ENCODE measurements around the gene KRTAP9-9.
"Not testable (repeated sequence)": the region's sequence is repeated elsewhere in the genome, so short reads cannot be mapped to it uniquely, and the experiment has no call there.

Gene KRTAP9-9

DNA sequence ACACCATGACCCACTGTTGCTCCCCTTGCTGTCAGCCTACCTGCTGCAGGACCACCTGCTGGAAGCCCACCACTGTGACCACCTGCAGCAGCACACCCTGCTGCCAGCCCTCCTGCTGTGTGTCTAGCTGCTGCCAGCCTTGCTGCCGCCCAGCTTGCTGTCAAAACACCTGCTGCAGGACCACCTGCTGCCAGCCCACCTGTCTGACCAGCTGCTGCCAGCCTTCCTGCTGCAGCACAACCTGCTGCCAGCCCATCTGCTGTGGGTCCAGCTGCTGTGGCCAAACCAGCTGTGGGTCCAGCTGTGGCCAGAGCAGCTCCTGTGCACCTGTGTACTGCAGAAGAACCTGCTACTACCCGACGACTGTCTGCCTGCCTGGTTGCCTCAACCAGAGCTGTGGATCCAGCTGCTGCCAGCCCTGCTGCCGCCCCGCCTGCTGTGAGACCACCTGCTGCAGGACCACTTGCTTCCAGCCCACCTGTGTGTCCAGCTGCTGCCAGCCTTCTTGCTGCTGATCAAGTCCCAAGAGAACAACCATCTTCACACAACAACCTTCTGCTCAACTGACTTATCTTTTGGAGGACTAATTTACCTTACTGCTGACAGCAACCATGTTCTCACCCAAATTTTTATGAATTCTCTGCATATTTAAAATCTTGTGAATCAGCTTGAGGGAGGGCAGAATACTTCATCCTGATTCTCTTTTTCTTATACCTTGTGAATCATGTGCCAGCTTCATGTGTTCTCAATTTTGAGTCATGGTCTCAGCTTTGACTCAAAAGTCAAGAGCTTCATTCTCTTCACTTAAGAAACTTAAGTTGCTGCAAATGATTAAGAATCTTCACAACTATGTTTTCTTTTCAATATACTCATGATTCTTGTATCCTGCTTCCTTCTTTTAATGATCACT lies at the start of gene KRTAP9-9:
TSS of gene KRTAP9-9 (plus strand) at position 4 of the 910 bp plus-strand sequence.
- DNase-seq, result not testable (repeated sequence)

DNA sequence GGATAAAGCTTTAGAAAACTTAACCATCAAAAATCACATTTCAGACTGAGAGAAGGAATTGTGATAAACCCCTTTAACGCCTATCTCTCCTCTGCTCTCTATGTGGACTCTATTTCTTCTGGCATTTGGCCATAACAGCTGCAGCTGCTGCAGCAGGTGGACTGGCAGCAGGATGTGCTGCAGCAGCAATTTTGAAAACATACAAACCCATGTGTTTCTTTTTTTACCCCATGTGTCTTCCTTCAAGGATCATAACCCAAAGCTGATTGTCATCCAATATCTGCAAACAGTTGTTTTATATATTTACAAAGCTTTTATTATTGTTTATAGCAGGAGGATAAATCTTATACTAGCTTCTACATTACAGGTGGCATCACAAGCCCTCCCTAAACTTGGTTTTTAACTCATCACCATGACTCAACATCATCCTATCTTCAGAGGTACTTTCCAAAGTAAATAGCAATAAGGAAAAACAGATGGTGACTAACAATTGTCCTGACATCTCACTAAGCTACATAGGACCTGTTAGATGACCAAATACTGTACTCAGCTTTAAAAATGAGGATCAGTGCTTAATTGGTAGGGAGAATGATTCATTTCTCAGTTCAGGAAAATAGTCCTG lies 43.2 kb upstream of the KRTAP9-9 start:
- DNase-seq, result no peak

DNA sequence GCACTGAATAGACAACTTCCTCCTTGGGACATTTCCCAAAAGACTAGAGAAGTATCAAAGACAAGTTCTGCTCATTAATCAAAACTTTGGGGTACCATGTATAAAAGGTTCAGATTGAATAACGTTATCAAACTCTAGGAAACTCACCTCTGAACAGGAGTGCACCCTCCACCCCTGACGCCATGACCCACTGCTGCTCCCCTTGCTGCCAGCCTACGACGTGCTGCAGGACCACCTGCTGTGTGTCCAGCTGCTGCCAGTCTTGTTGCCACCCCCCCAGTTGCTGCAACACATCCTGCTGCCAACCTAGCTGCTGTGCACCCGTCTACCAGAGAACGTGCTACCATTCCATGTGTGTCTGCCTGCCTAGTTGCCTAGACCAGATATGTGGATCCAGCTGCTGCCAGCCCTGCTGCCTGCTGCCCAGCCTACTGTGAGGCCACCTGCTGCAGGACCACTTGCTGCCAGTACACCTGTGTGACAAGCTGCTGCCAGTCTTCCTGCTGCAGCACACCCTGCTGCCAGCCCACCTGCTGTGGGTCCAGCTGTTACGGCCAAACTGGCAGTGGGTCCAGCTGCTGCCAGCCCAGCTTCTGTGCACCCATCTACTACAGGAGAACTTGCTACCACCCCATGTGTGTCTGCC lies 42.5 kb upstream of the KRTAP9-9 start:
- DNase-seq, result no peak

DNA sequence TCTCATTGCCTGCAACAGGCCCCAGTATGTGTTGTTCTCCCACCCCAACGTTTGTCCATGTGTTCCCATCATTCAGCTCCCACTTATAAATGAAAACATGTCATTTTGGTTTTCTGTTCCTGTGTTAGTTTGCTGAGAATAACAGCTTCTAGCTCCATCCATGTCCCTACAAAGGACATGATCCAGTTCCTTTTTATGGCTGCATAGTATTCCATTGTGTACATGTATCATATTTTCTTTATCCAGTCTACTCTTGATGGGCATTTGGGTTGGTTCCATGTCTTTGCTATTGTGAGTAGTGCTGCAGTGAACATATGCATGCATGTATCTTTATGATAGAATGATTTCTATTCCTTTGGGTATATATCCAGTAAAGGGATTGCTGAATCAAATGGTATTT lies 39.5 kb upstream of the KRTAP9-9 start:
- DNase-seq, result no peak

DNA sequence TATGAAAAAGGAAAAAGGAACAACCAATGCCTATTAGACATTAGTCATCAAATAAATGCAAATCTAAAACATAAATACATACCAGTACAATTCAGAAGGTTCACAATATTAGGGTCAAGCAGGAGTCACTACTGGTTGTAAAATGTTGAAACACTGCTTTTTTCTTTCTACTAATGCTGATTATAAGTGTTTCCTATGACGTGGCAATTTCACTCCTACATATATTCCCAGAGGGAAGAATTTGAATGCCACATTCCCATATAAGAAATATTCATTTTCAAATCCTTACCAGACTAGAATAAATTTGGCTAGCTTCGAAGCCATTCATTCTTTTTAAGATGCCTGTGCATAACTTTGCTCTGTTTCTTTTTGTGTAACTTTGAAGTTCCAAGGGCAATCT lies 31.4 kb upstream of the KRTAP9-9 start:
- no peak for DNase-seq

DNA sequence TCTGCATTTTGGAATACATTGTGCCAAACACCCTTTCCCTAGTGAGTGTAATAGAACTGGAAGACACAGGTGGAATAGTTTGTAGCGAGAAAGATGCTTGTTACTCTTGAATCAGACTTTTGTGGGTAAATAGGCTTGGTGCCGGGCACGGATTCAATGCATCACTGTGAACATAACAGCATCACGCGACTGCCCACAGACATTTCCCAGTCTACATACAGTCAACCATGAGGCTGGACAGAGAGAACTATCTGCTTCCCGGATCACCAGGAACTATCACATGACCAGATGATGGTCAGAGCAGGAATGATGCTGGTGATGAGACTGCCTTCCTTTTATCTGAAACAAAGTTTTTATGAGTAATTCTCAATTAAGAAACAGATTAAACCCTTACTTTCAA lies 29.1 kb upstream of the KRTAP9-9 start:
- no peak for DNase-seq

DNA sequence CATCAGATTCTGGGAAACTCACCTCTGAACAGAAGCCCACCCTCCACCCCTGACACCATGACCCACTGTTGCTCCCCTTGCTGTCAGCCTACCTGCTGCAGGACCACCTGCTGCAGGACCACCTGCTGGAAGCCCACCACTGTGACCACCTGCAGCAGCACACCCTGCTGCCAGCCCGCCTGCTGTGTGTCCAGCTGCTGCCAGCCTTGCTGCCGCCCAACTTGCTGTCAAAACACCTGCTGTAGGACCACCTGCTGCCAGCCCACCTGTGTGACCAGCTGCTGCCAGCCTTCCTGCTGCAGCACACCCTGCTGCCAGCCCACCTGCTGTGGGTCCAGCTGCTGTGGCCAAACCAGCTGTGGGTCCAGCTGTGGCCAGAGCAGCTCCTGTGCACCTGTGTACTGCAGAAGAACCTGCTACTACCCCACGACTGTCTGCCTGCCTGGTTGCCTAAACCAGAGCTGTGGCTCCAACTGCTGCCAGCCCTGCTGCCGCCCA lies 28.5 kb upstream of the KRTAP9-9 start, which contains the start of gene KRTAP9-2:
TSS of gene KRTAP9-2 (plus strand) at position 51 of the 498 bp plus-strand sequence. CDS start at position 58, 7 bp downstream.
- DNase-seq, result not testable (repeated sequence)

DNA sequence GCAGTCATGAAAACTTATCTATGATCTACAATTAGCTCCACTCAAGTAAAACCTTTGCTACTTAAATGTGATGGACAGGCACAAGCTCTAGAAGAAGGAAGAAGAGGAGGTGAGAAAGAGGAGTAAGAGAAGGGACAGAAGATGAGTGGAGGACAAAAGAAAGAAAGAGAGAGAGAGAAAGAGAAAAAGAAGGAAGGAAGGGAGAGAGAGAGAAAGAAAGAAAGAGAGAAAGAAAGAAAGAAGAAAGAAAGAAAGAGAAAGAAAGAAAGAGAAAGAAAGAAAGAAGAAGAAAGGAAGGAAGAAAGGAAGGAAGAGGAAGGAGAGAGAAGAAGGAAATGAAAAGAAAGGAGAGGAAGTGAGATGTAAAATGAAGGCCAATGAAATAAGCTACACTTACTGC lies 25.1 kb upstream of the KRTAP9-9 start:
- DNase-seq, result no peak

DNA sequence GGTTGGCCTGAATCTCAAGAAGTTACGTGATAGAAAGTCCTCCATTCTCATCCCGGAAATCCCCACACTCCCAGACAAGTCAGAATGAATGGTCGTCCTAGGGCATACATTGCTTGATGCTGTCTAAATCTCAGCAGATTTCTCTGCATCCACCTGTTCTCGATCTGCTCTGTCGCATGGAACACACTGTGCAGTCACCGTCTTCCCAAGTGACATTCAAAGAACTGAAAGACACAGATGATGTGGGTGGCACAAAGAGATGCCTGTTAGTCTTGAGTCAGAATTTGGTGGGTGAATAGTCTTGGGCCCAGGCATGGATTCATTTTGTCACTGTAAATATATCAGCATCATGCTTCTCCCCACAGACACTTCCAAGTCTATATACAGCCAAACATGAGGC lies 23.5 kb upstream of the KRTAP9-9 start:
- DNase-seq, result no peak

DNA sequence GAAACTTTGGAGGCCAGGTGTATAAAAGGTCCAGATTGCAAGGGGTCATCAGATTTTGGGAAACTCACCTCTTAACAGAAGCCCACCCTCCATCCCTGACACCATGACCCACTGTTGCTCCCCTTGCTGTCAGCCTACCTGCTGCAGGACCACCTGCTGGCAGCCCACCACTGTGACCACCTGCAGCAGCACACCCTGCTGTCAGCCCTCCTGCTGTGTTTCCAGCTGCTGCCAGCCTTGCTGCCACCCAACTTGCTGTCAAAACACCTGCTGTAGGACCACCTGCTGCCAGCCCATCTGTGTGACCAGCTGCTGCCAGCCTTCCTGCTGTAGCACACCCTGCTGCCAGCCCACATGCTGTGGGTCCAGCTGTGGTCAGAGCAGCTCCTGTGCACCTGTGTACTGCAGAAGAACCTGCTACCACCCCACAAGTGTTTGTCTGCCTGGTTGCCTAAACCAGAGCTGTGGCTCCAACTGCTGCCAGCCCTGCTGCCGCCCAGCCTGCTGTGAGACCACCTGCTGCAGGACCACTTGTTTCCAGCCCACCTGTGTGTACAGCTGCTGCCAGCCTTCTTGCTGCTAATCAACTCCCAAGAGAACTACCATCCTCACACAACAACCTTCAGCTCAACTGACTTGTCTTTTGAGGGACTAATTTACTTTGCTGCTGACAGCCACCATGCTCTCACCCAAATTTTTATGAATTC lies 22.6 kb upstream of the KRTAP9-9 start, which contains the start of gene KRTAP9-3:
TSS of gene KRTAP9-3 (plus strand) at position 51 of the 707 bp plus-strand sequence. CDS start at position 104, 53 bp downstream.
- DNase-seq, result not testable (repeated sequence)

DNA sequence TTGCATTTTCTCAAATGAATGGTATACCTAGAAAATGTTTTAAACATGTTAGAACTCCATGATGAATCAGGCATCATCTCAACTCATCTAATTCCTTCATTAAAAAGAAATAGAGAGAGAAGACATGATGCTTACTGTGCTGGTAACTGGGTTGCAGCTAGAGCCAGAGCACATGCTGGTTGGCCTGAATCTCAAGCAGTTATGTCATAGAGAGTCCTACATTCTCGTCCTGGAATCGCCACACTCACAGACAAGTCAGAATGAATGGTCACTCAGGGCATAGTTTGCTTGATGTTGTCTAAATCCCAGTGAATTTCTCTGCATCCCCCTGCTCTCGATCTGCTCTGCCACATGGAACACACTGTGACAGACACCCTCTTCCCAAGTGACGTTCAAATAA lies 18.1 kb upstream of the KRTAP9-9 start:
- not testable (repeated sequence) for DNase-seq

DNA sequence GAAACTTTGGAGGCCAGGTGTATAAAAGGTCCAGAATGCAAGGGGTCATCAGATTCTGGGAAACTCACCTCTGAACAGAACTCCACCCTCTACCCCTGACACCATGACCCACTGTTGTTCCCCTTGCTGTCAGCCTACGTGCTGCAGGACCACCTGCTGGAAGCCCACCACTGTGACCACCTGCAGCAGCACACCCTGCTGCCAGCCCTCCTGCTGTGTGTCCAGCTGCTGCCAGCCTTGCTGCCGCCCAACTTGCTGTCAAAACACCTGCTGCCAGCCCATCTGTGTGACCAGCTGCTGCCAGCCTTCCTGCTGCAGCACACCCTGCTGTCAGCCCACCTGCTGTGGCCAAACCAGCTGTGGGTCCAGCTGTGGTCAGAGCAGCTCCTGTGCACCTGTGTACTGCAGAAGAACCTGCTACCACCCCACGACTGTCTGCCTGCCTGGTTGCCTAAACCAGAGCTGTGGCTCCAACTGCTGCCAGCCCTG lies 17.2 kb upstream of the KRTAP9-9 start, which contains the start of gene KRTAP9-8:
TSS of gene KRTAP9-8 (plus strand) at position 51 of the 489 bp plus-strand sequence. CDS start at position 104, 53 bp downstream.
- DNase-seq, result not testable (repeated sequence)

DNA sequence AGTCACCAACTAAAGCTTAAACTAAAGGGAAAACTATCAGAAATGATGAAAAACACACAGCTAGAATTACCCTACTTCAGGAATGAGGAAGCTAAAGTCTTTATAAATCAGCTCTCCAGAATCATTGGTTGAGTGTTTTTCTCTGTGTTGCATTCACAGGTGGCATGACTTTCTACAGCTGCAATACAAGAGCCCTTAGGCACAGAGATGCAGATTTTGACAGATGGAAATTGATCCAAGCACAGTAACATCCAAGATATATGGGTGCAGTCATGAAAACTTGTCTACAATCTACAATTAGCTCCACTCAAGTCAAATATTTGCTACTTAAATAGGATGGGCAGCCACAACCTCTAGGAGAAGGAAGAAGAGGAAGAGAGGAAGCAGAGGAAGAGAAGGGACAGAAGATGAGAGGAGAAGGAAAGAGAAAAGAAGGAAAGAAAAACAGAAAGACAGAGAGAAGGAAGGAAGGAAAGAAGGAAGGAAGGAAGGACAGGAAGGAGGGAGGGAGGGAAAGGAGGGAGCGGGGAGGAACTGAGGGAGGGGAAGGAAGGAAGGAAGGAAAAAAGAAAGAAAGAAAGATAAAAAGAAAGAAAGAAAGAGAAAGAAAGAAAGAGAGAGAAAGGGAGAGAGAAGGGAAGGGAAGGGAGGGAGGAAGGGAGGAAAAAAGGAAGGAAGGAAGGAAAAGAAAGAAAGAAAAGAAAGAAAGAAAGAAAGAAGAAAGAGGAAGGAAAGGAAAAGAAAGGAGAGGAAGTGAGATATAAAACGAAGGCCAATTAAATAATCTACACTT lies 8.0 kb upstream of the KRTAP9-9 start:
- DNase-seq, result not testable (repeated sequence)

DNA sequence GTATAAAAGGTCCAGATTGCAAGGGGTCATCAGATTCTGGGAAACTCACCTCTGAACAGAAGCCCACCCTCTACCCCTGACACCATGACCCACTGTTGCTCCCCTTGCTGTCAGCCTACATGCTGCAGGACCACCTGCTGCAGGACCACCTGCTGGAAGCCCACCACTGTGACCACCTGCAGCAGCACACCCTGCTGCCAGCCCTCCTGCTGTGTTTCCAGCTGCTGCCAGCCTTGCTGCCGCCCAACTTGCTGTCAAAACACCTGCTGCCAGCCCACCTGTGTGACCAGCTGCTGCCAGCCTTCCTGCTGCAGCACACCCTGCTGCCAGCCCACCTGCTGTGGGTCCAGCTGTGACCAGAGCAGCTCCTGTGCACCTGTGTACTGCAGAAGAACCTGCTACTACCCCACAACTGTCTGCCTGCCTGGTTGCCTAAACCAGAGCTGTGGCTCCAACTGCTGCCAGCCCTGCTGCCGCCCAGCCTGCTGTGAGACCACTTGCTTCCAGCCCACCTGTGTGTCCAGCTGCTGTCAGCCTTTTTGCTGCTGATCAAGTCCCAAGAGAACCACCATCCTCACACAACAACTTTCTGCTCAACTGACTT lies 5.4 kb upstream of the KRTAP9-9 start, which contains the start of gene KRTAP9-4:
TSS of gene KRTAP9-4 (plus strand) at position 51 of the 604 bp plus-strand sequence. CDS start at position 85, 34 bp downstream.
- DNase-seq, result not testable (repeated sequence)

DNA sequence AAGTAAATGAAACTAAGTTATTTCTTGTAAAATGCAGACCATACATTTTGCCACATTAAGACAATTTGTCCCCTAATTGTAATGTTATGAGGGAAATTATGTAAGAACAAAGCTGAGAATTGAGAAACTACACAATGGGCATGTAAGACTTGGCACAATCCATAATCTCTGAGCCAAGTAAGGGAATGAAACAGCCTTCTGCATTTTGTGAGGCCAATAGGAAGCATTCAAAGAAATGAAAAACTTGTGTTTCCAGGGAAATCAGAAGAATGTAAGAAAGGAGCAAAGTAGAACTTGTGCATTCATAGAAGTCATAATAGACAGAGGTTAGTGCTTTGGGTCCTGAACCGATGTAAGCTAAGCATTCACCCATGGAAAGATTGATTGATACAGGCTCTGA lies 3.9 kb upstream of the KRTAP9-9 start:
- DNase-seq, result no peak

DNA sequence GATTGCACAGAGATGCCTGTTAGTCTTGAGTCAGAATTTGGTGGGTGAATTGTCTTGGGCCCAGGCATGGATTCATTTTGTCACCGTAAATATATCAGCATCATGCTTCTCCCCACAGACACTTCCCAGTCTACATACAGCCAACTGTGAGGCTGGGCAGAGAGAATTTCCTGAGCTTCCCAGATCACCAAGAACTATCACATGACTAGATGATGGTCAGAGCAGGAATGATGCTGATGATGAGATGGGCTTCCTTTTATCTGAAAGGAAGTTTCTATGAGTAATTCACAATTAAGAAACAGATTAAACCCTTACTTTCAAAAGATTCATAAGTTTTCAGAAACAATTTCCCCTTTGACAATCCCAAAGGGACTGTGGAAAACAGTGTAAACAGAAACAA lies 323 bp upstream of the KRTAP9-9 start:
- DNase-seq, result no peak

DNA sequence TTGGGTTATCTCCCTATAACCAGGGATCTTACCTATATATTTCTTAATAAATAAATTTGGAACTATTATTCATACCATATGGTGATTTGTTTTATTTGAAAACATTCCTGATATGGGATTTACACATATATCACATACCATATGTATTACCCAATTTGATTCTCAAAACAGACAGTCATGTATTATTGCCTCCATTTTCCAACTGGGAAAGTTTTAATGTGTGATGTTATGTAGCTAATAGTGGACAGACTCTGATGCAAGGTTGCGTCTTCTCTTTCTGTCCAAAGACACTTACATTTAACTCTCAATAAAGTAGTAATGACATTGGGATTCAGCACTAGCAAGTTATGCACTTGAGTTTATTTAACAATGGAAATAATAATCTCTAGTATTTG lies 1.1 kb downstream of the KRTAP9-9 start:
- DNase-seq, result no peak

DNA sequence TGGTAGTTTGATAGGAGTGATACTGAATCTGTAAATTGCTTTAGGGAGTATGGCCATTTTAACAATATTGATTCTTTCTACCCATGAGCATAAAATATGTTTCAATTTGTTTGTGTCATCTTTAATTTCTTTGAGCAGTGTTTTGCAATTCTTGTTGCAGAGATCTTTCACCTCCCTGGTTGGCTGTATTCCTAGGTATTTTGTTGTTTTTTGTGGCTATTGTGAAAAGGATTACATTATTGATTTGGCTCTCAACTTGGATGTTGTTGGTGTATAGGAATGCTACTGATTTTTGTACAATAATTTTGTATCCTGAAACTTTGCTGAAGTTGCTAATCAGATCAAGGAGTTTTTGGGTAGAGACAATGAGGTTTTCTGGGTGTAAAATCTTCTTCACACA lies 3.2 kb downstream of the KRTAP9-9 start:
- DNase-seq, result no peak

DNA sequence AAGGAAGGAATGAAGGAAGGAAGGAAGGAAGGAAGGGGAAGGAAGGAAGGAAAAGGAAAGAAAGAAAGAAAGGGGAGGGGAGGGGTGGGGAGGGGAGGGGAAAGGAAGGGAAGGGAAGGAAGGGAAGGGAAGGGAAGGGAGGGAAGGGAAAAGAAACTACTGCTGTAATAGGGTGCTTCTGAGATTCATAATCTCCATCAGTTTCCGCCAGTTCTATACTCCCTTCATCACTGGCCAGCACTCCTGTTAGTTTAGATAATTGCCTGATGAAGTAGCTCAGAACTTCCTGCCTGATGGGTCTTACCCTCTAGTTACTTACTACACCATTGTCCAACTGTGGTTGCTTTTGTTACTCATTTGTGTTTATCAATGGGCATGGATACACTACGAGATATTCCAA lies 8.0 kb downstream of the KRTAP9-9 start:
- DNase-seq, result no peak

DNA sequence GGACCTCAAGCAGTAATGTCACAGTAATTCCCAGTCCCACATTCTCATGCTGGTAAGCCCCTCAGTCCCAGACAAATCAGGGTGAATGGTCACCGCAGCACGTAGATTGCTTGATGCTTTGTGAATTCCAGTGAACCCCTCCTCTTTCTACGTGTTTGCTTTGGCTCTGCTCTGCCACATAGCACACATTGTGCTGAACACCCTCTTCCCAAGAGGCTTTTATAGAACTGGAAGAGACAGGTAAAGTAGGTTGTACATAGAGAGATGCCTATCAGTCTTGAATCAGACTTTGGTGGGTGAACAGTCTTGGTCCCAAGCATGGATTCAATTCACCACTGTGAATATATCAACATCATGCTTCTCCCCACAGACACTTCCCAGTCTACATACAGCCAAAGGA lies 9.4 kb downstream of the KRTAP9-9 start:
- DNase-seq, result no peak

DNA sequence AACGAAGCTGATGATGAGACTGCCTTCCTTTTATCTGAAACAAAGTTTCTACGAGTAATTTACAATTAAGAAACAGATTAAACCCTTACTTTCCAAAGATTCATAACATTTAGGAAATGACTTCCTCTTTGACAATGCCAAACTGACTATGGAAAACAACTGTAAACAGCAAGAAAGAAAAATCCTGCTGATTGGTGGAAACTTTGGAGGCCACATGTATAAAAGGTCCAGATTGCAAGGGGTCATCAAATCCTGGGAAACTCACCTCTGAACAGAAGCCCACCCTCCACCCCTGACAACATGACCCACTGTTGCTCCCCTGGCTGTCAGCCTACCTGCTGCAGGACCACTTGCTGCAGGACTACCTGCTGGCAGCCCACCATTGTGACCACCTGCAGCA lies 9.9 kb downstream of the KRTAP9-9 start, which contains the start of gene KRTAP9-6:
TSS of gene KRTAP9-6 (plus strand) at position 301 of the 400 bp plus-strand sequence. CDS start at position 301, 0 bp downstream.
- no peak for DNase-seq

Measured in hematopoietic multipotent progenitor cell treated with erythropoietin and hydrocortisone succinate and interleukin-3 and kit ligand, for 8 days (in vitro differentiated cells).